ENCODE data around the gene PRPSAP2. TPM values are rescaled to one million over a fixed set of nuclear protein-coding genes. Genes with fewer than 3 reads are reported as not detected.

PRPSAP2 gene
- total and polyA plus RNA-seq, 2 donors from 2014 or later: 30.6 to 32.0 TPM

DNA sequence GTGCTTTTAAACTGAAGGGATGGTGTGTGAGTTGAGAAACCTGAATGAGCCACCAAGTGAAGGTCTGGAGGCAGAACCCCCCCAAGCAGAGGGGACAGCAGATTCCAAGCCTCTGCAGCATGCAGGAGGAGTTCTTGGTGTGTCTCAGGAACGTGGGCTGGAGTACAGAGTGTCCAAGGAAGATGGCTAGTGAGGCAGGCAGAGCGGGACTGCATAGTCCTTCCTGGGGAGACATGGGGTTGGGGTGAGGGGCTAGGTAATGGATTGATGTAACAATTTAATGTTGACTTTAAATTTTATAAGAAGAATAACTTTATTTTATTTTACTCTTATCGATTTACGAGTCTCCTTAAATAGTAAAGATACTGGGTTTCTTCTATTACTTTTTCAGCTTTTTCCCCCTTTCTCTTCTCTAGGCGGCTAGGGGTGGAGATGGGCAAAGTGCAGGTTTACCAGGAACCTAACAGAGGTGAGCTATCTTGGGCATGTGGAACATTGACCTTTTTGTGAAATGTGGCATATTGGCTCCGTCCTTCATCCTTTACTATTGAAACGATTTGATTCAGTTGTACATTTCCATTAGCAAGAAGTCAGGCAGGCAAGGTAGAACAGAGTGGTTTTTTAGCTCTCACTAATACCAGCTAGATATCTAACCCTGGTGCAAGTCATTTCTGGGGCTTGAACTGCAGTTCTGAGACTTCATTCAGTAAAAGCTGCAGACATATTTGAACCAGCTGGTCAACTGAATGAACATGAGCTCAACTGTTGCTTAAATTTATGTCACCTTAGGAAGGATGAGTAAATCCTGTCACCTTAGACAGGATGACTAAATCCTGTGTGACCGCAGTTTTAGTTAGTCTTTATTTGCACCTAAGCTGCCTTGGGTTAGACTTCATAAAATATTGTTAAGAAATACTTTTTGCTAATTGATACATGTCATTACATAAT, 9.2 kb downstream of the PRPSAP2 start:
- DNase-seq: no peak
- Histone ChIP-seq H3K9me3 (ENCODE audit: control insufficient read depth in 2 of 3, insufficient read depth in 1 of 3, low read length in 3 of 3) (no peaks in the 10 kb centered on the region), H3K27ac (ENCODE audit: low read depth in 2 of 2, low read length in 2 of 2) (peak overlapping the region in 1 of 2 donors; percentile 18), H3K4me3 (ENCODE audit: low read length in 3 of 3) (no peak overlapping the region), H3K9ac (ENCODE audit: low read length in 3 of 3) (no peak overlapping the region), H3K27me3 (ENCODE audit: control insufficient read depth, insufficient read depth, low read length) (no peaks in the 10 kb centered on the region), H3K36me3 (ENCODE audit: control insufficient read depth in 2 of 3, insufficient read depth in 3 of 3, low read length in 3 of 3) (peaks cover 0 to 14% (median 10%) of the 10 kb centered on the region in 3 donors), H3K4me1 (ENCODE audit: control insufficient read depth in 2 of 3, insufficient read depth in 2 of 3, low read depth in 1 of 3, low read length in 3 of 3) (peaks cover 0 to 3% (median 0%) of the 10 kb centered on the region in 3 donors)
- FAIRE-seq: no peak
- TF ChIP-seq, protein P1, sequence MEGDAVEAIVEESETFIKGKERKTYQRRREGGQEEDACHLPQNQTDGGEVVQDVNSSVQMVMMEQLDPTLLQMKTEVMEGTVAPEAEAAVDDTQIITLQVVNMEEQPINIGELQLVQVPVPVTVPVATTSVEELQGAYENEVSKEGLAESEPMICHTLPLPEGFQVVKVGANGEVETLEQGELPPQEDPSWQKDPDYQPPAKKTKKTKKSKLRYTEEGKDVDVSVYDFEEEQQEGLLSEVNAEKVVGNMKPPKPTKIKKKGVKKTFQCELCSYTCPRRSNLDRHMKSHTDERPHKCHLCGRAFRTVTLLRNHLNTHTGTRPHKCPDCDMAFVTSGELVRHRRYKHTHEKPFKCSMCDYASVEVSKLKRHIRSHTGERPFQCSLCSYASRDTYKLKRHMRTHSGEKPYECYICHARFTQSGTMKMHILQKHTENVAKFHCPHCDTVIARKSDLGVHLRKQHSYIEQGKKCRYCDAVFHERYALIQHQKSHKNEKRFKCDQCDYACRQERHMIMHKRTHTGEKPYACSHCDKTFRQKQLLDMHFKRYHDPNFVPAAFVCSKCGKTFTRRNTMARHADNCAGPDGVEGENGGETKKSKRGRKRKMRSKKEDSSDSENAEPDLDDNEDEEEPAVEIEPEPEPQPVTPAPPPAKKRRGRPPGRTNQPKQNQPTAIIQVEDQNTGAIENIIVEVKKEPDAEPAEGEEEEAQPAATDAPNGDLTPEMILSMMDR (IDR thresholded peaks at IDR 0.05; ENCODE audit: borderline replicate concordance, extremely low read depth, insufficient read depth): no peak
- intact Hi-C loops (cut with DNase I): no loop called here

- Histone ChIP-seq H3K27ac (ENCODE audit: low read depth in 2 of 2, low read length in 2 of 2) (no peak overlapping the region), H3K36me3 (ENCODE audit: control insufficient read depth in 2 of 3, insufficient read depth in 3 of 3, low read length in 3 of 3) (peaks cover 0 to 51% (median 31%) of the 10 kb centered on the region in 3 donors), H3K9ac (ENCODE audit: low read length in 3 of 3) (no peak overlapping the region), H3K4me3 (ENCODE audit: low read length in 3 of 3) (no peak overlapping the region), H3K4me1 (ENCODE audit: control insufficient read depth in 2 of 3, insufficient read depth in 2 of 3, low read depth in 1 of 3, low read length in 3 of 3) (no peaks in the 10 kb centered on the region), H3K27me3 (ENCODE audit: control insufficient read depth, insufficient read depth, low read length) (no peaks in the 10 kb centered on the region), H3K9me3 (ENCODE audit: control insufficient read depth in 2 of 3, insufficient read depth in 1 of 3, low read length in 3 of 3) (no peaks in the 10 kb centered on the region)
- intact Hi-C loops (cut with DNase I): no loop called here
- DNase-seq: no peak
- no peak for FAIRE-seq
- TF ChIP-seq, protein P1 (IDR thresholded peaks at IDR 0.05; ENCODE audit: borderline replicate concordance, extremely low read depth, insufficient read depth): no peak
Observed at GRCh38 chr17:18877104-18877645, 19.2 kb downstream of the PRPSAP2 start.

DNA sequence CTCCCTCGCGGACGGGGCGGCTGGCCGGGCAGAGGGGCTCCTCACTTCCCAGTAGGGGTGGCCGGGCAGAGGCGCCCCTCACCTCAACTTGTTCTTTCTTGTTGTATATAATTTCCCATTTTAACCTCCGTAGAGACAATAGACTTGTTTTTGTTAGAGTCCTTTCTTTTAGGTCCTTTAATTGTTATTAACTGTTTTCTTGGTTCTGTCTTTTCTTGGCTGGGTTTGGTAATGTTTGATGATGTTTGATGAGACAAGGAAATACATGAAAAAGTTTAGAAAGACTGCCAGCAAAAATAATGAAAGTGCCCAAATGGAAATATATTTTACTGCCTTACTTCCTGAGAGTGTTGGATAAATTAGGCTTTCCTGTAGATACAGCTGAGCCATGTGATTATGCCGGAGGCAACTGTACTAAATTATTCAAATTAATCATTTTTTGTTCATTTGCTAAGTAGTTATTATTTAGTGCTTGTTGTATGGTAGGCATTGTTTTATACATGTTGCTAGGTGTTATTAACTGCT, 30.9 kb downstream of the PRPSAP2 start:
- Histone ChIP-seq H3K4me1 (ENCODE audit: control insufficient read depth in 2 of 3, insufficient read depth in 2 of 3, low read depth in 1 of 3, low read length in 3 of 3) (peaks cover 0 to 10% (median 0%) of the 10 kb centered on the region in 3 donors), H3K9ac (ENCODE audit: low read length in 3 of 3) (no peak overlapping the region), H3K4me3 (ENCODE audit: low read length in 3 of 3) (no peak overlapping the region), H3K36me3 (ENCODE audit: control insufficient read depth in 2 of 3, insufficient read depth in 3 of 3, low read length in 3 of 3) (peaks cover 0 to 12% (median 10%) of the 10 kb centered on the region in 3 donors), H3K27ac (ENCODE audit: low read depth in 2 of 2, low read length in 2 of 2) (no peak overlapping the region), H3K27me3 (ENCODE audit: control insufficient read depth, insufficient read depth, low read length) (no peaks in the 10 kb centered on the region), H3K9me3 (ENCODE audit: control insufficient read depth in 2 of 3, insufficient read depth in 1 of 3, low read length in 3 of 3) (no peaks in the 10 kb centered on the region)
- FAIRE-seq: peak; percentile 32
- TF ChIP-seq, protein P1 (IDR thresholded peaks at IDR 0.05; ENCODE audit: borderline replicate concordance, extremely low read depth, insufficient read depth): no peak
- DNase-seq: peak in 2 of 5 donors; percentile 7 to 55
- intact Hi-C loops (cut with DNase I): no loop called here
